Measurements from ENCODE around the gene RPS3A. TPM values are rescaled to one million over a fixed set of nuclear protein-coding genes. Genes with fewer than 3 reads are reported as not detected.

RPS3A gene
- total and polyA plus RNA-seq, 2 of the 13 experiments (the other 11 are each of a cell fraction or from before 2014, with no cell fraction given): 3,332 to 3,626 TPM

DNA sequence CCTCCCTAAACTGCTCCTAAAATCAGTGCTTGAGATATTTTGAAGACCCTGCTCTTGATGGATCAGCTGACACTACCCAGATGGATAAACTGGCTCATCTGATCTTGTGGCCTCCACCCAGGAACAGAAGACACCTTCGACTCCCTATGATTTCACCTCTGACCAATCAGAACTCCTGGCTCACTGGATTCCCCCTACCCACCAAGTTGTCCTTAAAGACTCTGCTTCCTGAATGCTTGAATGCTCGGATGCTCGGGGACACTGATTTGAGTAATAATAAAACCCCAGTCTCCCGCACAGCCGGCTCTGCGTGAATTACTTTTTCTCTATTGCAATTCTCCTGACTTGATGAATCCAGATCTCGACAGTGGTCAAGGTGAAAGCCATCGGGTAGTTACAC is 12.0 kb upstream of the RPS3A start (continued):
- TF ChIP-seq, protein P1, sequence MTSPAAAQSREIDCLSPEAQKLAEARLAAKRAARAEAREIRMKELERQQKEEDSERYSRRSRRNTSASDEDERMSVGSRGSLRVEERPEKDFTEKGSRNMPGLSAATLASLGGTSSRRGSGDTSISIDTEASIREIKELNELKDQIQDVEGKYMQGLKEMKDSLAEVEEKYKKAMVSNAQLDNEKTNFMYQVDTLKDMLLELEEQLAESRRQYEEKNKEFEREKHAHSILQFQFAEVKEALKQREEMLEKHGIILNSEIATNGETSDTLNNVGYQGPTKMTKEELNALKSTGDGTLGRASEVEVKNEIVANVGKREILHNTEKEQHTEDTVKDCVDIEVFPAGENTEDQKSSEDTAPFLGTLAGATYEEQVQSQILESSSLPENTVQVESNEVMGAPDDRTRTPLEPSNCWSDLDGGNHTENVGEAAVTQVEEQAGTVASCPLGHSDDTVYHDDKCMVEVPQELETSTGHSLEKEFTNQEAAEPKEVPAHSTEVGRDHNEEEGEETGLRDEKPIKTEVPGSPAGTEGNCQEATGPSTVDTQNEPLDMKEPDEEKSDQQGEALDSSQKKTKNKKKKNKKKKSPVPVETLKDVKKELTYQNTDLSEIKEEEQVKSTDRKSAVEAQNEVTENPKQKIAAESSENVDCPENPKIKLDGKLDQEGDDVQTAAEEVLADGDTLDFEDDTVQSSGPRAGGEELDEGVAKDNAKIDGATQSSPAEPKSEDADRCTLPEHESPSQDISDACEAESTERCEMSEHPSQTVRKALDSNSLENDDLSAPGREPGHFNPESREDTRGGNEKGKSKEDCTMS (CRISPR knock-in tag; conservative IDR thresholded peaks at IDR 0.05): no peak
- TF ChIP-seq PAX8 (CRISPR knock-in tag; IDR thresholded peaks at IDR 0.05; ENCODE audit: borderline replicate concordance) (no peak), ZNF101 (CRISPR knock-in tag; IDR thresholded peaks at IDR 0.05; ENCODE audit: borderline replicate concordance, low read depth) (no peak), PLRG1 (conservative IDR thresholded peaks at IDR 0.05) (no peak)
- TF ChIP-seq, protein P2, sequence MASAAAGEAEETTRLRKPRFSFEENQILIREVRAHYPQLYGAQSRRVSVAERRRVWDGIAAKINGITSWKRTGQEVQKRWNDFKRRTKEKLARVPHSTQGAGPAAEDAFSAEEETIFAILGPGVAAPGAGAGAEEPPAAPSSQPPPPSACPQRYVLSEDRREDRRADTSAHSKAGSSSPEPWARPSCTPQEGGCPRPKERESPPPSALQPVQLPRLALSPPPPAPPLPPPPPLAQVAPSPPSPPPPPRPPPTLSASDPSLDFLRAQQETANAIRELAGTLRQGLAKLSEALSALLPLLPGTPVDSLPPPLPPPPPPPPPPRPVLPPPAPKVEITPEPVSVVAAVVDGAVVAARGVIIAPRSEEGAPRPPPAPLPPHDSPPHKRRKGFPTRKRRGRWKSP (CRISPR knock-in tag; IDR thresholded peaks at IDR 0.05): no peak

DNA sequence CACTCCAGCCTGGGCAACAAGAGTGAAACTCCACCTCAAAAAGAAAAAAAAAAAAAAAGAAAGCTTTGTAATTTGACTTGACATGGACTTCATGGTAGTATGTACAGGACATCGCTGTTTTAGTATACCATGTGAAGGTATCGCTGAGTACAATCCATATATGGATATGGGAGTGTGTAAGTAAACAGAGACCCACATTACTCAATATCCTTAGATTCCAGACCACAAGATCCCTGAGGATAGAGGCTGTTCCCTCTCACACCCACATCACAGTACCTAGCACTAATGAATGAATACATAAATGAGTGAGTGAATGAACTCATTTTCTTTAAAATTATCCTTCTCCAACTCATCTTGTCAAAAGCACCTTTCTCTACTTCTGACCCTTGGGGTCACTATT is 8.4 kb upstream of the RPS3A start:
- BruUV-seq (replicated peaks): no TSS peak
- POLR2A ChIA-PET: no interaction called here
- TF ChIP-seq KDM6A (CRISPR knock-in tag; IDR thresholded peaks at IDR 0.05; ENCODE audit: low read depth) (no peak), KLF13 (CRISPR knock-in tag; IDR thresholded peaks at IDR 0.05) (no peak), NFIC (IDR thresholded peaks at IDR 0.05; ENCODE audit: low read length) (no peak), NCOA2 (CRISPR knock-in tag; IDR thresholded peaks at IDR 0.05) (no peak), NBN (conservative IDR thresholded peaks at IDR 0.05) (no peak), HNRNPUL1 (IDR thresholded peaks at IDR 0.05; ENCODE audit: low read depth, low read length) (no peak), ZNF230 (CRISPR knock-in tag; IDR thresholded peaks at IDR 0.05) (no peak), JUNB (CRISPR knock-in tag; IDR thresholded peaks at IDR 0.05; ENCODE audit: borderline replicate concordance) (no peak), ZSCAN30 (CRISPR knock-in tag; IDR thresholded peaks at IDR 0.05) (no peak)
- TF ChIP-seq, protein P3, sequence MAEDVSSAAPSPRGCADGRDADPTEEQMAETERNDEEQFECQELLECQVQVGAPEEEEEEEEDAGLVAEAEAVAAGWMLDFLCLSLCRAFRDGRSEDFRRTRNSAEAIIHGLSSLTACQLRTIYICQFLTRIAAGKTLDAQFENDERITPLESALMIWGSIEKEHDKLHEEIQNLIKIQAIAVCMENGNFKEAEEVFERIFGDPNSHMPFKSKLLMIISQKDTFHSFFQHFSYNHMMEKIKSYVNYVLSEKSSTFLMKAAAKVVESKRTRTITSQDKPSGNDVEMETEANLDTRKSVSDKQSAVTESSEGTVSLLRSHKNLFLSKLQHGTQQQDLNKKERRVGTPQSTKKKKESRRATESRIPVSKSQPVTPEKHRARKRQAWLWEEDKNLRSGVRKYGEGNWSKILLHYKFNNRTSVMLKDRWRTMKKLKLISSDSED (CRISPR knock-in tag; IDR thresholded peaks at IDR 0.05): no peak
- TF ChIP-seq, protein P4, sequence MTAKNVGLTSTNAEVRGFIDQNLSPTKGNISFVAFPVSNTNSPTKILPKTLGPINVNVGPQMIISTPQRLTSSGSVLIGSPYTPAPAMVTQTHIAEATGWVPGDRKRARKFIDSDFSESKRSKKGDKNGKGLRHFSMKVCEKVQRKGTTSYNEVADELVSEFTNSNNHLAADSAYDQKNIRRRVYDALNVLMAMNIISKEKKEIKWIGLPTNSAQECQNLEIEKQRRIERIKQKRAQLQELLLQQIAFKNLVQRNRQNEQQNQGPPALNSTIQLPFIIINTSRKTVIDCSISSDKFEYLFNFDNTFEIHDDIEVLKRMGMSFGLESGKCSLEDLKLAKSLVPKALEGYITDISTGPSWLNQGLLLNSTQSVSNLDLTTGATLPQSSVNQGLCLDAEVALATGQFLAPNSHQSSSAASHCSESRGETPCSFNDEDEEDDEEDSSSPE (CRISPR knock-in tag; IDR thresholded peaks at IDR 0.05): no peak
- TF ChIP-seq, protein P5, sequence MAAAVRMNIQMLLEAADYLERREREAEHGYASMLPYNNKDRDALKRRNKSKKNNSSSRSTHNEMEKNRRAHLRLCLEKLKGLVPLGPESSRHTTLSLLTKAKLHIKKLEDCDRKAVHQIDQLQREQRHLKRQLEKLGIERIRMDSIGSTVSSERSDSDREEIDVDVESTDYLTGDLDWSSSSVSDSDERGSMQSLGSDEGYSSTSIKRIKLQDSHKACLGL (CRISPR knock-in tag; IDR thresholded peaks at IDR 0.05): no peak

More for the DNA sequence above, 8.4 kb upstream of the RPS3A start:
- Histone ChIP-seq H3K9me3 (ENCODE audit: low read length) (no peaks in the 10 kb centered on the region), H4K20me1 (ENCODE audit: insufficient read depth, low read length) (no peaks in the 10 kb centered on the region), H3K27me3 (ENCODE audit: control insufficient read depth in 1 of 2, insufficient read depth in 2 of 2, low read length in 2 of 2) (no peaks in the 10 kb centered on the region), H3K4me2 (ENCODE audit: low read depth, low read length) (no peak overlapping the region), H3K9ac (ENCODE audit: insufficient read depth, low read depth, low read length) (no peak overlapping the region), H3K27ac (ENCODE audit: extremely low read length, insufficient read depth, low read length) (no peak overlapping the region), H3K79me2 (ENCODE audit: insufficient read depth, low read length) (no peaks in the 10 kb centered on the region), H3K4me3 (replicated peaks in 1 of 3; ENCODE audit: insufficient read depth in 1 of 3, low read depth in 2 of 3, low read length in 3 of 3) (no peak overlapping the region), H3K36me3 (replicated peaks in 1 of 2; ENCODE audit: control insufficient read depth in 1 of 2, insufficient read depth in 2 of 2, low read length in 2 of 2) (no peaks in the 10 kb centered on the region), H2AFZ (ENCODE audit: low read length) (no peak overlapping the region), H3K4me1 (ENCODE audit: insufficient read depth, low read length) (peaks cover 54% of the 10 kb centered on the region)
- in situ Hi-C loops (cut with HindIII; ENCODE audit: extremely low pct_ligation_motif_present, low pct_unique_long_range_greater_than_20kb) (no loop called here), intact Hi-C loops (cut with micrococcal nuclease; ENCODE audit: unreplicated experiment) (no loop called here)
- FAIRE-seq (no peak), DNase-seq (ENCODE audit: low spot score) (peak; percentile 34), ATAC-seq (peak; percentile 39)
- WGBS (ENCODE audit: low lambda C conversion rate): 11% methylated on average over 2 of the region's 2 CpGs
- CTCF ChIA-PET (ENCODE audit: low intra/inter-chr PET ratio, low total read pairs): no interaction called here
